Measurements from ENCODE around the gene ITK.

GRCh38 chr5:157214861-157215513, 34.3 kb downstream of the ITK start:
- TF ChIP-seq CTCF (IDR thresholded peaks at IDR 0.05 in 4 of 5, conservative IDR thresholded peaks at IDR 0.05 in 1 of 5) = no peak
- TF ChIP-seq POLR2A (IDR thresholded peaks at IDR 0.05) = no peak
